WTC11 (cell line): ENCODE measurements around the gene TMEM238. TPM values are rescaled to one million over a fixed set of nuclear protein-coding genes. Genes with fewer than 3 reads are reported as not detected.

Experiments
- ATAC-seq: fragments of 200-7000 bp; cut with Tn5 transposase; 2 replicates; pipeline ENCODE4 v1.10.0; 2021; ENCODE audit warnings: mild to moderate bottlenecking, moderate library complexity
- CTCF ChIA-PET: fragments of 300-600 bp; sonication (Branson Sonifier 250); formaldehyde crosslinking; loops from one replicate; lab custom pipeline; 2021; ENCODE audit warnings: antibody characterized with exemption; lab: Charles Lee
- POLR2A ChIA-PET: fragments of 350-600 bp; sonication (Branson Sonifier 250); formaldehyde crosslinking; loops from one replicate; lab custom pipeline; 2021; ENCODE audit warnings: antibody characterized with exemption; lab: Charles Lee
- DNase-seq: peaks from one replicate; pipeline ENCODE4 v3.0.0; 2021; ENCODE audit warnings: low spot score
- H3K27ac Mint-ChIP-seq: 2 replicates; pipeline ENCODE4 v1.8.0; 2021; ENCODE audit warnings: mixed read lengths
- H3K27me3 Mint-ChIP-seq: 2 replicates; pipeline ENCODE4 v1.8.0; 2021; ENCODE audit warnings: low read depth, mild to moderate bottlenecking, moderate library complexity, mixed read lengths
- H3K36me3 Mint-ChIP-seq: 2 replicates; pipeline ENCODE4 v1.8.0; 2021; ENCODE audit warnings: mixed read lengths
- H3K4me1 Mint-ChIP-seq: 2 replicates; pipeline ENCODE4 v1.8.0; 2022; ENCODE audit warnings: mixed read lengths
- H3K4me3 Mint-ChIP-seq: 2 replicates; pipeline ENCODE4 v1.8.0; 2021; ENCODE audit warnings: mild to moderate bottlenecking, moderate library complexity, mixed read lengths
- H3K9me3 Mint-ChIP-seq: 2 replicates; pipeline ENCODE4 v1.8.0; 2021; ENCODE audit warnings: mixed read lengths
- ATF1 ChIP-seq: sonication (generic); formaldehyde crosslinking; IDR thresholded peaks from 2 replicates; pipeline ENCODE4 v1.8.1; 2023; ENCODE audit warnings: mild to moderate bottlenecking, moderate library complexity, missing genetic modification reagents
- ATF3 ChIP-seq: sonication (generic); formaldehyde crosslinking; conservative IDR thresholded peaks from 2 replicates; pipeline ENCODE4 v1.8.1; 2022; ENCODE audit warnings: mild to moderate bottlenecking, missing genetic modification reagents
- CBFB ChIP-seq: sonication (generic); formaldehyde crosslinking; IDR thresholded peaks from 2 replicates; pipeline ENCODE4 v1.8.1; 2022; ENCODE audit warnings: mild to moderate bottlenecking, low read depth, missing genetic modification reagents
- E2F4 ChIP-seq: sonication (generic); formaldehyde crosslinking; IDR thresholded peaks from 2 replicates; pipeline ENCODE4 v1.8.1; 2022; ENCODE audit warnings: low read depth, mild to moderate bottlenecking, moderate library complexity, missing genetic modification reagents, borderline replicate concordance
- EMX1 ChIP-seq: fragments of 250-450 bp; sonication (Bioruptor Pico); IDR thresholded peaks from 2 replicates; pipeline ENCODE4 v1.8.0; 2021; ENCODE audit warnings: mild to moderate bottlenecking
- ESRRA ChIP-seq: sonication (generic); formaldehyde crosslinking; IDR thresholded peaks from 2 replicates; pipeline ENCODE4 v1.8.1; 2022; ENCODE audit warnings: mild to moderate bottlenecking, missing genetic modification reagents, borderline replicate concordance
- IRF1 ChIP-seq: sonication (generic); formaldehyde crosslinking; IDR thresholded peaks from 2 replicates; pipeline ENCODE4 v1.8.0; 2023; ENCODE audit warnings: missing genetic modification reagents
- IRF2 ChIP-seq: sonication (generic); formaldehyde crosslinking; IDR thresholded peaks from 2 replicates; pipeline ENCODE4 v1.8.0; 2022; ENCODE audit warnings: low read depth, missing genetic modification reagents, borderline replicate concordance
- MYBL2 ChIP-seq: sonication (generic); formaldehyde crosslinking; IDR thresholded peaks from 2 replicates; pipeline ENCODE4 v1.8.1; 2023; ENCODE audit warnings: mild to moderate bottlenecking, moderate library complexity, missing genetic modification reagents
- NR2C2 ChIP-seq: sonication (generic); formaldehyde crosslinking; IDR thresholded peaks from 2 replicates; pipeline ENCODE4 v1.8.0; 2022; ENCODE audit warnings: mild to moderate bottlenecking, missing genetic modification reagents
- PREB ChIP-seq: sonication (generic); formaldehyde crosslinking; IDR thresholded peaks from 2 replicates; pipeline ENCODE4 v1.8.1; 2022; ENCODE audit warnings: mild to moderate bottlenecking, missing genetic modification reagents, moderate library complexity, borderline replicate concordance
- SOX15 ChIP-seq: fragments of 250-450 bp; sonication (Bioruptor Pico); IDR thresholded peaks from 2 replicates; pipeline ENCODE4 v1.9.0; 2021; ENCODE audit warnings: mild to moderate bottlenecking
- ZBTB21 ChIP-seq: sonication (generic); formaldehyde crosslinking; IDR thresholded peaks from 2 replicates; pipeline ENCODE4 v1.8.1; 2023; ENCODE audit warnings: mild to moderate bottlenecking, missing genetic modification reagents, borderline replicate concordance
- ZNF138 ChIP-seq: sonication (generic); formaldehyde crosslinking; conservative IDR thresholded peaks from 2 replicates; pipeline ENCODE4 v1.8.1; 2022; ENCODE audit warnings: mild to moderate bottlenecking, moderate library complexity, missing genetic modification reagents
- ZNF416 ChIP-seq: fragments of 250-450 bp; sonication (Bioruptor Pico); IDR thresholded peaks from 2 replicates; pipeline ENCODE4 v1.9.0; 2021; ENCODE audit warnings: mild to moderate bottlenecking, inconsistent platforms
- total RNA-seq: library from RNA; stranded (reverse); gene quantifications from 3 replicates; pipeline ENCODE4 v1.2.3, GENCODE V29; 2021
- TF ChIP-seq, protein P1 (sequence below): sonication (generic); formaldehyde crosslinking; IDR thresholded peaks from 2 replicates; pipeline ENCODE4 v1.8.1; 2022; ENCODE audit warnings: mild to moderate bottlenecking, moderate library complexity, missing genetic modification reagents
- TF ChIP-seq, protein P2 (sequence below): fragments of 200-600 bp; IDR thresholded peaks from 2 replicates; pipeline ENCODE4 v1.8.0; 2022; ENCODE audit warnings: antibody characterized with exemption
- TF ChIP-seq, protein P3 (sequence below): sonication (generic); formaldehyde crosslinking; IDR thresholded peaks from 2 replicates; pipeline ENCODE4 v1.8.0; 2022; ENCODE audit warnings: missing genetic modification reagents

Gene TMEM238
- total RNA-seq, 1 experiment from 2014 or later, result 8.3 TPM

DNA sequence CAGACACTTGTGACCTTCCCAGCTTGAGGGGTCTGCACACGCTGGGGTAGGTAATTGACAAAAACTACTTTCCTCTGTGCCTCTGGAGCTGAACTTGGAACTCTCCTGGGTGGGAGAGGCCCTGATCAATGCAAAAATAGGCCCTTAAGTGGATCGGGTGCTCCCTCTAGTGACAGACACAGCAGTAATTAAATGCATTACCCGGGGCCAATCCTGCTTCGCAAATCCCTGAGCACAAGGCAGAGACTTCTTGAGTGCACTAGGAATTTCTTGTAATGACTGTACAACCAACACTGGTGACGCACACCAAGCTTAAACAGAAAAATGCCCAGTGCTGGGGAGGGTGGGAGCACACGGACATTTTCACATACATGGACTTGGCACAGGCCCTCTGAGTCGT is 34.1 kb upstream of the TMEM238 start:
- ATAC-seq, result peak; percentile 97
- no peak overlapping the region; the same call in 1 of the 2 replicates for H3K27ac Mint-ChIP-seq
- CTCF ChIA-PET, result interaction anchor here (0.6 to 3.2 kb wide), 41 partner anchors 10 to 537 kb away, joined by 3 to 16 read pairs (median 4); partner anchors contain the start of genes DNAAF3, HSPBP1, KMT5C and PPP6R1
- TF ChIP-seq, protein P1, sequence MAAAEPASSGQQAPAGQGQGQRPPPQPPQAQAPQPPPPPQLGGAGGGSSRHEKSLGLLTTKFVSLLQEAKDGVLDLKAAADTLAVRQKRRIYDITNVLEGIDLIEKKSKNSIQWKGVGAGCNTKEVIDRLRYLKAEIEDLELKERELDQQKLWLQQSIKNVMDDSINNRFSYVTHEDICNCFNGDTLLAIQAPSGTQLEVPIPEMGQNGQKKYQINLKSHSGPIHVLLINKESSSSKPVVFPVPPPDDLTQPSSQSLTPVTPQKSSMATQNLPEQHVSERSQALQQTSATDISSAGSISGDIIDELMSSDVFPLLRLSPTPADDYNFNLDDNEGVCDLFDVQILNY (CRISPR knock-in tag), result no peak
- TF ChIP-seq ESRRA (CRISPR knock-in tag), result no peak
- TF ChIP-seq, protein P2, sequence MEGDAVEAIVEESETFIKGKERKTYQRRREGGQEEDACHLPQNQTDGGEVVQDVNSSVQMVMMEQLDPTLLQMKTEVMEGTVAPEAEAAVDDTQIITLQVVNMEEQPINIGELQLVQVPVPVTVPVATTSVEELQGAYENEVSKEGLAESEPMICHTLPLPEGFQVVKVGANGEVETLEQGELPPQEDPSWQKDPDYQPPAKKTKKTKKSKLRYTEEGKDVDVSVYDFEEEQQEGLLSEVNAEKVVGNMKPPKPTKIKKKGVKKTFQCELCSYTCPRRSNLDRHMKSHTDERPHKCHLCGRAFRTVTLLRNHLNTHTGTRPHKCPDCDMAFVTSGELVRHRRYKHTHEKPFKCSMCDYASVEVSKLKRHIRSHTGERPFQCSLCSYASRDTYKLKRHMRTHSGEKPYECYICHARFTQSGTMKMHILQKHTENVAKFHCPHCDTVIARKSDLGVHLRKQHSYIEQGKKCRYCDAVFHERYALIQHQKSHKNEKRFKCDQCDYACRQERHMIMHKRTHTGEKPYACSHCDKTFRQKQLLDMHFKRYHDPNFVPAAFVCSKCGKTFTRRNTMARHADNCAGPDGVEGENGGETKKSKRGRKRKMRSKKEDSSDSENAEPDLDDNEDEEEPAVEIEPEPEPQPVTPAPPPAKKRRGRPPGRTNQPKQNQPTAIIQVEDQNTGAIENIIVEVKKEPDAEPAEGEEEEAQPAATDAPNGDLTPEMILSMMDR, result peak; percentile 40
- no peak for TF ChIP-seq CBFB (CRISPR knock-in tag)
- no peak for TF ChIP-seq ATF1 (CRISPR knock-in tag)
- TF ChIP-seq, all 79 proteins: peak for 1
- Mint-ChIP-seq H3K9me3 (no peaks in the 10 kb centered on the region), H3K4me1 (peaks cover 2% of the 10 kb centered on the region), H3K27me3 (peaks cover 78% of the 10 kb centered on the region), H3K4me3 (no peak overlapping the region), H3K36me3 (no peaks in the 10 kb centered on the region)
- POLR2A ChIA-PET, result interaction anchor here (0.7 to 0.9 kb wide), 2 partner anchors 79 to 202 kb away, joined by 4 read pairs; no protein-coding TSS in a partner anchor
- DNase-seq, result peak; percentile 71

- H3K36me3 Mint-ChIP-seq, result peaks cover 30% of the 10 kb centered on the region
- no peak overlapping the region for H3K4me3 Mint-ChIP-seq
- no peak for TF ChIP-seq MYBL2
- no peak for TF ChIP-seq IRF2
- TF ChIP-seq PREB (CRISPR knock-in tag), result no peak
- no peak for TF ChIP-seq ATF3 (CRISPR knock-in tag)
- TF ChIP-seq ZNF138 (CRISPR knock-in tag), result no peak
- no peak for TF ChIP-seq IRF1 (CRISPR knock-in tag)
- no peak for TF ChIP-seq EMX1 (CRISPR knock-in tag)
- no peak for TF ChIP-seq ZBTB21 (CRISPR knock-in tag)
- TF ChIP-seq NR2C2 (CRISPR knock-in tag), result no peak
- TF ChIP-seq ZNF416, result no peak
- TF ChIP-seq, protein P3, sequence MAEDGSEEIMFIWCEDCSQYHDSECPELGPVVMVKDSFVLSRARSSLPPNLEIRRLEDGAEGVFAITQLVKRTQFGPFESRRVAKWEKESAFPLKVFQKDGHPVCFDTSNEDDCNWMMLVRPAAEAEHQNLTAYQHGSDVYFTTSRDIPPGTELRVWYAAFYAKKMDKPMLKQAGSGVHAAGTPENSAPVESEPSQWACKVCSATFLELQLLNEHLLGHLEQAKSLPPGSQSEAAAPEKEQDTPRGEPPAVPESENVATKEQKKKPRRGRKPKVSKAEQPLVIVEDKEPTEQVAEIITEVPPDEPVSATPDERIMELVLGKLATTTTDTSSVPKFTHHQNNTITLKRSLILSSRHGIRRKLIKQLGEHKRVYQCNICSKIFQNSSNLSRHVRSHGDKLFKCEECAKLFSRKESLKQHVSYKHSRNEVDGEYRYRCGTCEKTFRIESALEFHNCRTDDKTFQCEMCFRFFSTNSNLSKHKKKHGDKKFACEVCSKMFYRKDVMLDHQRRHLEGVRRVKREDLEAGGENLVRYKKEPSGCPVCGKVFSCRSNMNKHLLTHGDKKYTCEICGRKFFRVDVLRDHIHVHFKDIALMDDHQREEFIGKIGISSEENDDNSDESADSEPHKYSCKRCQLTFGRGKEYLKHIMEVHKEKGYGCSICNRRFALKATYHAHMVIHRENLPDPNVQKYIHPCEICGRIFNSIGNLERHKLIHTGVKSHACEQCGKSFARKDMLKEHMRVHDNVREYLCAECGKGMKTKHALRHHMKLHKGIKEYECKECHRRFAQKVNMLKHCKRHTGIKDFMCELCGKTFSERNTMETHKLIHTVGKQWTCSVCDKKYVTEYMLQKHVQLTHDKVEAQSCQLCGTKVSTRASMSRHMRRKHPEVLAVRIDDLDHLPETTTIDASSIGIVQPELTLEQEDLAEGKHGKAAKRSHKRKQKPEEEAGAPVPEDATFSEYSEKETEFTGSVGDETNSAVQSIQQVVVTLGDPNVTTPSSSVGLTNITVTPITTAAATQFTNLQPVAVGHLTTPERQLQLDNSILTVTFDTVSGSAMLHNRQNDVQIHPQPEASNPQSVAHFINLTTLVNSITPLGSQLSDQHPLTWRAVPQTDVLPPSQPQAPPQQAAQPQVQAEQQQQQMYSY, result no peak
- no peak for TF ChIP-seq SOX15
- no peak for TF ChIP-seq E2F4 (CRISPR knock-in tag)
- no peak for DNase-seq
- ChIA-PET CTCF (no interaction called here), POLR2A (no interaction called here)
- H3K27ac Mint-ChIP-seq, result no peak overlapping the region
- peaks cover 51% of the 10 kb centered on the region for H3K27me3 Mint-ChIP-seq
- H3K4me1 Mint-ChIP-seq, result peaks cover 22% of the 10 kb centered on the region
- no peak for ATAC-seq
- H3K9me3 Mint-ChIP-seq, result peaks cover 22% of the 10 kb centered on the region
These were observed 26.1 kb upstream of the TMEM238 start for GRCh38 chr19:55410168-55410567.
